SK-N-SH (cell line): ENCODE results near the gene TMEM127. TPM values are rescaled to one million over a fixed set of nuclear protein-coding genes. Genes with fewer than 3 reads are reported as not detected.

ENCODE experiments used
- CTCF ChIA-PET: fragments of 300-600, 350-600 bp; formaldehyde crosslinking; extraction: SDS; loops from one replicate; lab custom pipeline; 2021; lab: Yijun Ruan, JAX
- POLR2A ChIA-PET: fragments of 350-600 bp; sonication (Branson Sonifier 250); formaldehyde crosslinking; extraction: SDS; loops from one replicate; lab custom pipeline; 2020; ENCODE audit warnings: antibody characterized with exemption, inconsistent platforms; lab: Yijun Ruan, JAX
- DNase-seq: peaks from one replicate; pipeline ENCODE4 v3.0.0; 2012
- H2AFZ ChIP-seq: fragments of 200-600 bp; sonication (generic); 2 replicates; pipeline ENCODE4 v1.8.1; 2016; ENCODE audit warnings: antibody characterized with exemption, mild to moderate bottlenecking, low read depth
- H3F3A ChIP-seq: fragments of 200-600 bp; sonication (generic); replicated peaks from 2 replicates; pipeline ENCODE3; 2016; ENCODE audit warnings: antibody characterized with exemption, mild to moderate bottlenecking; ENCODE audit not compliant: insufficient read depth
- H3K27ac ChIP-seq, 2 experiments: fragments of 200-500 bp in 1 of 2; fragments of 200-600 bp in 1 of 2; sonication (Bioruptor generic) in 1 of 2; sonication (generic), shearing (Covaris generic) in 1 of 2; 2 replicates each; pipeline versions ENCODE4 v1.5.1 to v1.6.1; 2014 to 2016; ENCODE audit warnings: low read depth in 2 of 2, inconsistent platforms in 1 of 2, low read length in 1 of 2, mild to moderate bottlenecking in 1 of 2, mixed read lengths in 1 of 2
- H3K27me3 ChIP-seq: fragments of 200-600 bp; sonication (generic), shearing (Covaris generic); 2 replicates; pipeline ENCODE4 v1.6.1; 2016; ENCODE audit warnings: mixed run types; ENCODE audit not compliant: insufficient read depth
- H3K36me3 ChIP-seq, 2 experiments: fragments of 200-500 bp in 1 of 2; fragments of 200-600 bp in 1 of 2; sonication (Bioruptor generic) in 1 of 2; sonication (generic) in 1 of 2; replicated peaks in 1 of 2; 2 replicates each; pipeline versions ENCODE3 to v1.5.1; 2014 to 2016; ENCODE audit warnings: low read length in 1 of 2, mild to moderate bottlenecking in 1 of 2; ENCODE audit not compliant: insufficient read depth in 2 of 2, control insufficient read depth in 1 of 2
- H3K4me1 ChIP-seq, 2 experiments: fragments of 200-500 bp in 1 of 2; fragments of 200-600 bp in 1 of 2; sonication (Bioruptor generic) in 1 of 2; sonication (generic), shearing (Covaris generic) in 1 of 2; 2 replicates each; pipeline versions ENCODE4 v1.5.1 to v1.6.1; 2014 to 2016; ENCODE audit warnings: low read depth in 1 of 2, low read length in 1 of 2, mixed run types in 1 of 2; ENCODE audit not compliant: insufficient read depth in 2 of 2, control insufficient read depth in 1 of 2
- H3K4me2 ChIP-seq: fragments of 200-600 bp; sonication (generic), shearing (Covaris generic); 2 replicates; pipeline ENCODE4 v1.6.1; 2017; ENCODE audit warnings: mixed run types
- H3K4me3 ChIP-seq, 2 experiments: fragments of 200-500 bp in 1 of 2; fragments of 200-600 bp in 1 of 2; sonication (Bioruptor generic) in 1 of 2; sonication (generic), shearing (Covaris generic) in 1 of 2; 2 replicates each; pipeline versions ENCODE4 v1.5.1 to v1.8.1; 2014 to 2016; ENCODE audit warnings: low read depth in 2 of 2, inconsistent platforms in 1 of 2, low read length in 1 of 2, mild to moderate bottlenecking in 1 of 2, mixed read lengths in 1 of 2, moderate library complexity in 1 of 2
- H3K79me2 ChIP-seq: fragments of 200-600 bp; sonication (generic); 2 replicates; pipeline ENCODE4 v1.8.1; 2017; ENCODE audit warnings: mild to moderate bottlenecking; ENCODE audit not compliant: insufficient read depth
- H3K9ac ChIP-seq: fragments of 200-600 bp; sonication (generic); 2 replicates; pipeline ENCODE4 v1.6.1; 2017; ENCODE audit warnings: mixed run types
- H3K9me2 ChIP-seq: fragments of 200-600 bp; sonication (generic); 2 replicates; pipeline ENCODE4 v1.6.1; 2017; ENCODE audit warnings: mixed run types
- H3K9me3 ChIP-seq: fragments of 200-600 bp; sonication (generic); 2 replicates; pipeline ENCODE4 v1.6.1; 2017; ENCODE audit warnings: mixed run types, mild to moderate bottlenecking, moderate library complexity
- H4K20me1 ChIP-seq: fragments of 200-600 bp; sonication (generic); 2 replicates; pipeline ENCODE4 v1.6.1; 2017; ENCODE audit warnings: mild to moderate bottlenecking, mixed run types; ENCODE audit not compliant: insufficient read depth
- CHD2 ChIP-seq: fragments of 150-350 bp; IDR thresholded peaks from 2 replicates; pipeline ENCODE4 v1.6.1; 2018; ENCODE audit warnings: low read length; ENCODE audit not compliant: partially characterized antibody
- ELF1 ChIP-seq: IDR thresholded peaks from 2 replicates; pipeline ENCODE4 v1.4.0; 2012
- EP300 ChIP-seq, 2 experiments: IDR thresholded peaks; 2 replicates each; pipeline versions ENCODE4 v1.4.0 to v1.6.1; 2012; ENCODE audit warnings: borderline replicate concordance in 1 of 2, low read depth in 1 of 2, low read length in 1 of 2
- EZH2phosphoT487 ChIP-seq: fragments of 200-600 bp; sonication (generic); IDR thresholded peaks from 2 replicates; pipeline ENCODE4 v1.6.1; 2017; ENCODE audit warnings: low read depth, mixed run types, mild to moderate bottlenecking, antibody characterized with exemption, moderate library complexity, borderline replicate concordance
- FOSL2 ChIP-seq: IDR thresholded peaks from 2 replicates; pipeline ENCODE4 v1.4.0; 2012; ENCODE audit warnings: low read depth, mild to moderate bottlenecking, moderate library complexity, borderline replicate concordance
- FOXJ3 ChIP-seq: sonication (generic); formaldehyde crosslinking; IDR thresholded peaks from 2 replicates; pipeline ENCODE4 v1.5.1; 2020; ENCODE audit warnings: mild to moderate bottlenecking, missing genetic modification reagents
- FOXM1 ChIP-seq: IDR thresholded peaks from 2 replicates; pipeline ENCODE4 v1.4.0; 2012; ENCODE audit warnings: low read depth, mild to moderate bottlenecking
- GABPA ChIP-seq: IDR thresholded peaks from 2 replicates; pipeline ENCODE4 v1.4.0; 2012; ENCODE audit warnings: low read depth, mild to moderate bottlenecking
- MEF2A ChIP-seq: IDR thresholded peaks from 2 replicates; pipeline ENCODE4 v1.4.0; 2012; ENCODE audit warnings: low read depth, borderline replicate concordance
- MXI1 ChIP-seq: IDR thresholded peaks from 2 replicates; pipeline ENCODE4 v1.6.1; 2012; ENCODE audit warnings: mild to moderate bottlenecking, low read depth, low read length, improper control_type of control experiment
- NFIC ChIP-seq: IDR thresholded peaks from 2 replicates; pipeline ENCODE4 v1.4.0; 2012; ENCODE audit warnings: borderline replicate concordance
- NRF1 ChIP-seq: IDR thresholded peaks from 2 replicates; pipeline ENCODE4 v1.6.1; 2012; ENCODE audit warnings: low read depth, mild to moderate bottlenecking, low read length
- REST ChIP-seq: IDR thresholded peaks from 2 replicates; pipeline ENCODE4 v1.6.1; 2012; ENCODE audit warnings: mild to moderate bottlenecking, low read depth, low read length, moderate library complexity
- RFX5 ChIP-seq: IDR thresholded peaks from 2 replicates; pipeline ENCODE4 v1.6.1; 2012; ENCODE audit warnings: mild to moderate bottlenecking, improper control_type of control experiment, low read length
- RXRA ChIP-seq: IDR thresholded peaks from 2 replicates; pipeline ENCODE4 v1.4.0; 2012; ENCODE audit warnings: low read depth, mild to moderate bottlenecking, borderline replicate concordance
- SIN3A ChIP-seq: IDR thresholded peaks from 2 replicates; pipeline ENCODE4 v1.6.1; 2012; ENCODE audit warnings: low read depth, mild to moderate bottlenecking, low read length, moderate library complexity, borderline replicate concordance
- TAF1 ChIP-seq: IDR thresholded peaks from 2 replicates; pipeline ENCODE4 v1.6.1; 2012; ENCODE audit warnings: low read depth, mild to moderate bottlenecking, low read length, moderate library complexity, borderline replicate concordance
- TEAD4 ChIP-seq: IDR thresholded peaks from 2 replicates; pipeline ENCODE4 v1.4.0; 2012; ENCODE audit warnings: mild to moderate bottlenecking, borderline replicate concordance; ENCODE audit not compliant: insufficient read depth
- USF2 ChIP-seq: fragments of 150-350 bp; IDR thresholded peaks from 2 replicates; pipeline ENCODE4 v1.6.1; 2017; ENCODE audit warnings: antibody characterized with exemption, low read length, low read depth, borderline replicate concordance
- WGBS: methylation state at CpG from one replicate; pipeline ENCODE4 v1.1.6; 2017; ENCODE audit warnings: low lambda C conversion rate; 5-methylcytosine and 5-hydroxymethylcytosine counted together
- polyA plus RNA-seq, 3 experiments: library from polyadenylated mRNA; depleted of rRNA; stranded (reverse); fragments of >200 nt; gene quantifications; 2 replicates each; pipeline ENCODE4 v1.2.3, GENCODE V29; 2012
- TF ChIP-seq, protein P1 (sequence below): IDR thresholded peaks from 2 replicates; pipeline ENCODE4; 2012

The TMEM127 gene
- polyA plus RNA-seq, 1 of the 3 experiments (the other 2 are of a cell fraction) = 40.9 TPM

DNA sequence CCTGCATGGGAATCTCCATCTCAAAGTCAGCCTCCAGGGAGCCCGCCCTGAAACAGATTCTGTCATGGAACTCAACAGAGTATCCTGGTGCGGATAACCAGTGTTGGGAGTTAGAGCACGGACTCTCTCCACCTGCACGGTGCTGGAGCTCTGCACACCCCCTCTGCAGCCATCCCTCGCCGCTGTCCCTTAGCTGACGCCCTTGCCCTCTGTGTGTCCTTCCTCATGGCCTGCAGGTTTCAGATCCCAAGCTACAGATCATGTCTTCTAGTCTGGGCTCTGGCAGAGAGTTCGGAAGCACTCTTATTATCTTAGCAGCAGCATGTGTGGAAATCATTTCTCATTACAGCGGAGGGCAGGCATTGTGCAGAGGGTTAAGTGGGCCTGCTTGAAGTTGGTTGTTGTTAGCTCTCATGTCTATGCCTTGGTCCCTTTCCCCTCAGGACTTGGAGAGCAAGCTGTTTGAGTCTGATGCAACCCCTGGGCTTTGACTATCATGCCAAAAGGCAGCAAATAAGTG is 26.0 kb downstream of the TMEM127 start:
- H3K4me2 ChIP-seq = no peak overlapping the region
- no peaks in the 10 kb centered on the region for H3K27me3 ChIP-seq
- no peak overlapping the region for H3K27ac ChIP-seq
- H3K4me3 ChIP-seq = no peak overlapping the region
- ChIA-PET CTCF (interaction anchor here (1.0 to 1.5 kb wide), 2 partner anchors 12 to 314 kb away, joined by 3 to 5 read pairs; no protein-coding TSS in a partner anchor), POLR2A (no interaction called here)
- H3K36me3 ChIP-seq = no peaks in the 10 kb centered on the region
- no peaks in the 10 kb centered on the region for H3K9me2 ChIP-seq
- H2AFZ ChIP-seq = no peak overlapping the region
- no peaks in the 10 kb centered on the region; a peak in 1 of 4 replicates for H3K4me1 ChIP-seq
- TF ChIP-seq RFX5 (no peak), REST (no peak), FOXJ3 (CRISPR knock-in tag) (no peak), NRF1 (no peak), FOXM1 (no peak), ELF1 (no peak), TEAD4 (no peak), EZH2phosphoT487 (no peak), MXI1 (no peak), EP300 (IDR thresholded peaks at IDR 0.05; ENCODE audit: borderline replicate concordance in 1 of 2, low read depth in 1 of 2, low read length in 1 of 2) (no peak), MEF2A (no peak), RXRA (no peak), FOSL2 (no peak), NFIC (no peak), TAF1 (no peak), SIN3A (no peak), CHD2 (no peak), USF2 (no peak), GABPA (no peak)
- TF ChIP-seq, protein P1, sequence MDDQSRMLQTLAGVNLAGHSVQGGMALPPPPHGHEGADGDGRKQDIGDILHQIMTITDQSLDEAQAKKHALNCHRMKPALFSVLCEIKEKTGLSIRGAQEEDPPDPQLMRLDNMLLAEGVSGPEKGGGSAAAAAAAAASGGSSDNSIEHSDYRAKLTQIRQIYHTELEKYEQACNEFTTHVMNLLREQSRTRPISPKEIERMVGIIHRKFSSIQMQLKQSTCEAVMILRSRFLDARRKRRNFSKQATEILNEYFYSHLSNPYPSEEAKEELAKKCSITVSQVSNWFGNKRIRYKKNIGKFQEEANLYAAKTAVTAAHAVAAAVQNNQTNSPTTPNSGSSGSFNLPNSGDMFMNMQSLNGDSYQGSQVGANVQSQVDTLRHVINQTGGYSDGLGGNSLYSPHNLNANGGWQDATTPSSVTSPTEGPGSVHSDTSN = no peak
- no peaks in the 10 kb centered on the region for H3F3A ChIP-seq
- no peaks in the 10 kb centered on the region for H4K20me1 ChIP-seq
- no peak for DNase-seq
- no peaks in the 10 kb centered on the region for H3K79me2 ChIP-seq
- no peaks in the 10 kb centered on the region for H3K9me3 ChIP-seq
- no peak overlapping the region for H3K9ac ChIP-seq
- 95% methylated on average over 7 of the region's 9 CpGs for WGBS
